Left colon (tissue), 2 donors: Measurements from ENCODE around the gene HES7. TPM values are rescaled to one million over a fixed set of nuclear protein-coding genes. Genes with fewer than 3 reads are reported as not detected.

Experiments
- ATAC-seq: fragments of 200-7000 bp; cut with Tn5 transposase; one replicate; pipeline ENCODE4 v1.9.1; 2020; ENCODE audit warnings: mild to moderate bottlenecking, moderate library complexity
- DNase-seq, 2 donors: peaks; one replicate each; pipeline ENCODE4 v3.0.0-alpha.2; 2020
- intact Hi-C, 2 donors: fragments of 100-400 bp; cut with DNase I in 1 of 2; cut with micrococcal nuclease in 1 of 2; formaldehyde crosslinking; loops; one replicate each; pipeline versions ENCODE4 v1.11.2 to v1.14.0; 2022; cut with DNase I, micrococcal nuclease
- total RNA-seq, 2 donors: library from RNA; stranded (reverse); fragmentation: NEBNext Ultra II Directional; extraction: Animal tissue kit (Norgen Biotek cat#: 25700); gene quantifications; one replicate each; pipeline ENCODE4 v1.2.1, GENCODE V29; 2021
- donor health status: DM: no; HTN: no; CAD: no.
- donor health status: DM: yes; HTN: yes; CAD: no.

Gene HES7
- total RNA-seq, 2 donors from 2014 or later, result not detected

DNA sequence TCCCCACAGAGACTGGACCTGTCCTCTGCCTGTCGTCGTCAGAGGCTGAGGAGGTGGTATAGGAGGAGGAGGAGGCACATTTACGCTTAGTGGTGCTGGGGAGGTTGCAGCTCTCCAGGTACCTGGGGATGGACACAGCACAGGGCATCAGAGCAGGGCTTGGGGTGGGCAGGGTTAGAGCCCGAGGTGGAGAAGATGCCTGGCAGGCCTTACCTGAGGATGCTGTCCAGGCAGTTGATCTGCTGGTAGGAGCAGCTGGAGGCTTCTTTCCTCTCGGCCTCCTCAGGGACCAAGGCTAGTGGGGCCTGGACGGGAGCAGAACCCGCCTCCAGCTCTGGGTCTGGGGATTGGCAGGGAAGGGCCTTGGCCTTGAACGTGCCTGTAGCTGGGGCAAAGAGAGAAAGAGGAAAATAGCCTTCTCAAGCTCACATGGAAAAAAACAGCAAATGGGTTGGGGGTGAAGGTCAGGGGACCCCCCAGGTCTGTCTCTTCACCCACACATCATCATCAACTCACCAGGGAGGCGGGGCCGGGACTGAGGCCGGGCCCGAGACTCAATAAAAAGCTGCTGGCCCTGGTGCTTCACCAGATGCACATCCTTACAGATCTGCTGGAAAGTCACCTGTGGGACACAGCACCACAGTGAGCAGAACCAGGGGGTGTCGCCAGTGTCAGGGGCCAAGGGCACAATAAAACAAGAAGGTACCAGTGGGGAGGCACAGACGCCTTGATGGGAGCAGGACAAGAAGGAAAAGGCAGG lies 22.7 kb upstream of the HES7 start:
- DNase-seq (no peak), ATAC-seq (no peak)
- intact Hi-C loops, result no loop called here

DNA sequence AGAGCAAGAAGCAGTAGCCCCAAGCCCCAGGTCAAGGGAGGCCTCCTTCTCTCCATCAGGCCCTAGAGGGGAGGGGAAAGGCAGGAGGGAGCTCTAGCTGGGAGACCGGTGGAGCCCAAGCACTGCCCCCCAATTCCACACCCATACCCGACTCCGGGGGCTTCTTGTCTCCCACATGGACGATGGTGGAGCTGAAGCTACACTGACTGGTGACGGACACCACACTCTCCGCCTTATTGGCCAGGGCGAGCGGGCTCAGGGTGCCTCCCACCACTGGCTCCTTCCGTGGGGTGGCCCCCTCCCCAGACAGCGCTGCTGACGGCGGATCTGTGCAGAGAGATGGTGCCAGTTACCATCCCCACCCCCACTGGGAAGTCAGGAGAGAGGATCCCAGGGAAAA lies 21.9 kb upstream of the HES7 start:
- intact Hi-C loops, result no loop called here
- ATAC-seq (no peak), DNase-seq (no peak)

GRCh38 chr17:8144401-8145231 lies 20.7 kb upstream of the HES7 start:
- intact Hi-C loops, result no loop called here
- ATAC-seq (no peak), DNase-seq (no peak)

DNA sequence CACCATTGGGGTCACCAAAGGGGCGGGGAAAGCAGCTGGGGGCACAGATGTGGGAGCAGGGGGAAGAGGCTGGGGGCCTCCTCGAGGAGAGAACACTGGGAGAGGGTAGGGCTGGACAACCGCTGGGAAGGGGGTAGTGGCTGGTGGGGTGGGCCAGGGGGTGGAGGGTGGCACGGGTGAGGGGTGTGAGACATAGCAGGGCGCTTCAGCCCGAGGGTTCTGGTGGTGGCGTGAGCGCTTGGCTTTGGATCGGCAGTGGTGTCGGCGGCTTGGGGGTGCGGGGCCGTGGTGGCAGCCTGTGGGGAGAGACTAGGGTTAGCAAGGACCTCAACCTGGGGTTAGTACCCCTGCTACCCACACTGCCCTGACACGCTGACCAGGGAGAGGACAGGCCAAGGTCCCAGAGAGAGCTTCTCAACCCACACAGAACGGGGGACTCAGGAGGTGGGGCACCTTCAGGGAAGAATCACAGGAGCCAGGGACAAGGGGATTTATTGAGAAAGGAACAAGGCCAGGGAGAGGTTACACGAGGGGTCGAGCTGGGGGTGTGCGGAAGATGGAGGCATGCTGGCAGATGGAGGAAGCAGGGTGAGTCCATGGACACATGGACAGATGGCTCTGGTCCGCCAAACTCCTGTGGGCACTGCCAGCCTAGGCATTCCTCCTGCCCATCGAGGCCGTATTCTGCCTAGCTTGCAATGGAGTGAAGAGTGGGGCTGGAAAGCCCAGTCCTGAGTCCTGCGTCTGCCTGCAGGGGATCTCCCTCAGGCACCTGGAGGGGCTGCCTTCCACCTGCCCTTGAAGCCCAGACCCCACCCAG lies 19.9 kb upstream of the HES7 start:
- intact Hi-C loops, result no loop called here
- DNase-seq (no peak), ATAC-seq (no peak)

DNA sequence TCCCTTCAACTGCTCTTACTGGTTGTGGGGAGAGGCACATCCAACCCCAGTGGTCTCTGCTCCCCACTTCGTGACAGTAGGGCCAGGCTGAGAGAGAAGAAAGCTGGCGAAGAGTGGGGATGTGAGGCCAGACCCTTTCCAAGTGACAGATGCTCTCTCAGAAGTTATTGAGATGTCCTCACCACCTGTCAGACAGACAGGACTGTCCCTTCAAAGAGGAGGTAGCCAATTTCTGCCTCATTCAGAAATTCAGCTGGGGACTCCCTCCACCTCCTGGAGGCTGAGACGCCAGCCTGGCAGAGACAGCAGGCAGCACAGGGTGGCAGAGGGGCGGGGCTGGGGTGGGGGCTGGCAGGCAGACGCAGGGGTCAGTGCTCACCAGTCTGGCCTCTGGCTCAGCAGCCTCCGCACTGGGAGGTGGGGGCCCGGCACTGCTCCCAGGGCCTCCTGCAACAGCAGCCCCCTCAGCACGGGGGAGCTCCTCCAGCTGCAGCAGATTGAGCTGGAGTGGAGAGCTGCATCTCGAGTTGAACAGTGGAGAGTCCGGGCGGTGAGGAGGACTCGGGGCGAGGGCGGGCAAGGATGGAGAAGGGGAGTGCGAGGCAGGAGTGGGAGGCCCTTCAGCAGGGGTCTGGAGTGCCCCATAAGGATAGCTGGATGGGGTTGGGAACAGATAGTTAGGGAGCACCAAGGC lies 19.1 kb upstream of the HES7 start:
- DNase-seq (peak in 1 of 2 donors; percentile 3), ATAC-seq (no peak)
- intact Hi-C loops, result no loop called here

GRCh38 chr17:8142158-8142886 lies 18.4 kb upstream of the HES7 start:
- DNase-seq (peak in 1 of 2 donors; percentile 6), ATAC-seq (no peak)
- intact Hi-C loops, result no loop called here

GRCh38 chr17:8141741-8142140 lies 17.8 kb upstream of the HES7 start:
- DNase-seq (peak in 1 of 2 donors; percentile 6), ATAC-seq (no peak)
- intact Hi-C loops, result no loop called here

DNA sequence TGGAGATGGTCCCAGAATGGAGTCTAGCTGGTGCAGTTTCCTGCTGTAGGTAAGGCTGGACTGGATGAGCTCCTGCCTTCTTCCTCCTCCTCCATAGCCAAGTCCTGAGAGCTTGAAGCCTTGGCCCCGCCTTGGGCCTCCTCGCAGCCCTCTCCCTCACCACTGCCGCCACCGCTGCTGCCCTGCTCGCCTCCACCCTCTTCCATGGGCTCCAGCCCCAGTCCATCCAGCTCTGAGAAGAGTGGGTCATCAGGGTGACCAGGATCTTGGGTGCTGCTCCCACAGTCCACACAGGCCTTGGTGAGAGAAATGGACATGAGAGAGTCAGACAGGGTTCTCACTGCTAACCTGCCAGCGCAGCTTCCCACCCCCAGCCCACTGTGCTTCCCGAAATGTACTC lies 17.1 kb upstream of the HES7 start:
- DNase-seq, result no peak
- no peak for ATAC-seq
- intact Hi-C loops, result no loop called here

GRCh38 chr17:8140065-8141029 lies 16.4 kb upstream of the HES7 start:
- ATAC-seq (no peak), DNase-seq (no peak)
- intact Hi-C loops, result no loop called here

DNA sequence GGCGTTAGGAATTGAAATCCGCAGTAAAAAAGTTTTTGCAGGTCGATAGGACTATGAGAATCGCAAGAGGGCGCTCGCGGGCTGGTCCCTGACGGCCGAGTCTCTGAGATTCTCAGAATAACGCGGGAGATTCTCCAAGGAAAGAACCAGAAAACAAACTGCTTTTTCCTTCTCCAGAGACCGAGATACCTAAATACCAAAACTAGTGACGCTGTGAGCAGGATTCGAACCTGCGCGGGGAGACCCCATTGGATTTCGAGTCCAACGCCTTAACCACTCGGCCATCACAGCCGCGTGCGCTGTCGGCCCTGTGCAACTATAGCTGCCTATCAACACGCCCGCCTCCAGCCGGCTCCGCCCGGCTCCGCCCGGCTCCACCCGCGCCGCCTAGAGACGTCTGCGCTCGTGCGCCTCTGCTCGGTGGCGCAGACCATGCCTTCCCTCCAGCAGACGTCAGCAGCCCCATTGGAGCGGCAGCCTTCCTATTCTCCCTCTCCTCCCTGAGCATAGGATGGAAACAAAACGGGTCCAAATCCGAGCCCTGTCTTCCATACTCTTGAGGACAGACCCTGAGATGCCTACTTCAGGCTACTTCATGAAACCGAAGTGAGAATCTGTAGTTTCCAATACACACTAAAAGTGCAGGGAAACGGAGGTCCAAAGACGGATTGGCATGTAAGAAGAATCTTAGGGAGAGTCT lies 14.9 kb upstream of the HES7 start:
- intact Hi-C loops, result no loop called here
- ATAC-seq, result peak; percentile 96
- peak; percentile 91 to 96 for DNase-seq

GRCh38 chr17:8138374-8138671 lies 14.4 kb upstream of the HES7 start:
- intact Hi-C loops, result no loop called here
- DNase-seq (no peak), ATAC-seq (no peak)

- ATAC-seq (no peak), DNase-seq (peak in 1 of 2 donors; percentile 33)
- intact Hi-C loops, result no loop called here
Observed at GRCh38 chr17:8137645-8138373, 13.9 kb upstream of the HES7 start.

GRCh38 chr17:8133941-8134340 lies 10.0 kb upstream of the HES7 start:
- intact Hi-C loops, result no loop called here
- ATAC-seq (no peak), DNase-seq (no peak)

GRCh38 chr17:8133399-8133798 lies 9.5 kb upstream of the HES7 start:
- ATAC-seq (no peak), DNase-seq (no peak)
- intact Hi-C loops, result no loop called here

- DNase-seq (no peak), ATAC-seq (no peak)
- intact Hi-C loops, result no loop called here
Observed at GRCh38 chr17:8131844-8132441, 8.0 kb upstream of the HES7 start.
